ENCODE data around the gene CEP63. TPM values are rescaled to one million over a fixed set of nuclear protein-coding genes. Genes with fewer than 3 reads are reported as not detected.
"Not testable (repeated sequence)": the region's sequence is repeated elsewhere in the genome, so short reads cannot be mapped to it uniquely, and the experiment has no call there.

The CEP63 gene
- total RNA-seq, 1 experiment from 2014 or later = 20.8 TPM

DNA sequence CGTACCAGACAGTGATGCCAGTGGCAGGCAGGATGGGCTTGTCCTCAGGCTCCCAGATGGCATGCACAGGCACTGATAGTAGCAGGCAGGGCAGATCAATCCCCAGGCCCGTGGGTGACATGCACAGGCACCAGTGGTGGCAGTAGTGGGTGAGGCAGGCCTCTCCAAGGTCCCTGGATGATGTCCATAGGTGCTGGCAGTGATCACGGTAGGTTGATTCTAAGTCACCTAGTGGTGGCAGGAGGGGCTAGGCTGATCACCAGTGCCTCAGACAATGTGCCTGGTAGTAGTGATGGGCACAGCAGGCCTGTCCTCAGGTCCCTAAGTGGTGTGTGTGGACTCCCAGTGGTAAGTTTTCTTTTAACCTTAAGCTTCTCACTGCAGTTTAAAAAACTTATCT, 19.6 kb downstream of the CEP63 start:
- no peak for DNase-seq (ENCODE audit: extremely low read depth, low read depth)

DNA sequence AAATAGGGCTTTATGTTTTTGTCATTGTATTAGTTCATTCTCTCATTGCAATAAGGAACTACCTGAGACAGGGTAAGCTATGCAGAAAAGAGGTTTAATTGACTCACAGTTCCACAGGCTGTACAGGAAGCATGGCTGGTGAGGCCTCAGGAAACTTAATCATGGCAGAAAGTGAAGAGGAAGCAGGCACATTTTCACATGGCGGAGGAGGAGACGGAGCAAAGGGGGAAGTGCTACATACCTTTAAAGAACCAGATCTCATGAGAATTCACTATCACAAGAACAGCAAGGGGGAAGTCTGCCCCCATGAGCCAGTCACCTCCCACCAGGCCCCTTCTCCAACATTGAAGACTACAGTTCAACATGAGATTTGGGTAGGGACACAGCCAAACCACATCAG, 25.6 kb downstream of the CEP63 start:
- DNase-seq (ENCODE audit: extremely low read depth, low read depth) = no peak

DNA sequence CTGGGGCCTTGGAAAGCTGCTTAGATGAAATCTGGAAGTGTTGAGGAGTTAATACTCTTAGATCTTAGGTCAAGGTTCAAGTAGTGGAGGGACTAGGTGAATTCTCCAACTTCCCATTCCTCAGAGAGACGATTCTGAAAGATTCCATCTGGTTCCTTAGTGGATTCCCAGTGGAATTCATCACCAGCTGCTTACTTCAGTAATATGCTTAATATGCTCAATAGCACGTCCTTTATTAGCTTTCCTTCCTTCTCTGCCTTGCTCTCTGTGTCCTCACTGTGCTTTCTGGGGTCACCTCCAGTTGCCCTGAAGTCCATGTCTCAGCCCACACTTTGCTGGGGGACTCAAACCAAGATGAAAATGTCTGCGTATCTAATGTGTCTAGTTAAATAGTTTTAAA, 31.0 kb downstream of the CEP63 start:
- DNase-seq (ENCODE audit: extremely low read depth, low read depth) = no peak

DNA sequence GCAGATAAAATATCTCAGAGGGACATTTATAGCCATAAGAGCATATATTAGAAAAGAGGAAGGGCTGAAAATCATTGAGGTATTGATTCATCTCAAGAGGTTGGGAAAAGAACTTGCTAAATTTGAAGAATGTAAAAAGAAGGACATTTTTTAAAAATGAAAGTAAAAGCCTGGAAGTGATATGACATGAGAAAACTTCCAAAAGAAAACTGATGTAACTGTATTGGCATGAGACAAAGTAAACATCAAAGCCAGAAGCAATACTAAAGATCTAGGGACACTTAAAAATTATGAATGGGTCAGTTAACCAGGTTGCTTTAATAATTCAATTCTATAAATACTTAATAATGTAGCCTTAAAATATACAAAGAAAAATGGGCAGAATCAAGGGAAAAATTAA, 31.9 kb downstream of the CEP63 start:
- no peak for DNase-seq (ENCODE audit: extremely low read depth, low read depth)

DNA sequence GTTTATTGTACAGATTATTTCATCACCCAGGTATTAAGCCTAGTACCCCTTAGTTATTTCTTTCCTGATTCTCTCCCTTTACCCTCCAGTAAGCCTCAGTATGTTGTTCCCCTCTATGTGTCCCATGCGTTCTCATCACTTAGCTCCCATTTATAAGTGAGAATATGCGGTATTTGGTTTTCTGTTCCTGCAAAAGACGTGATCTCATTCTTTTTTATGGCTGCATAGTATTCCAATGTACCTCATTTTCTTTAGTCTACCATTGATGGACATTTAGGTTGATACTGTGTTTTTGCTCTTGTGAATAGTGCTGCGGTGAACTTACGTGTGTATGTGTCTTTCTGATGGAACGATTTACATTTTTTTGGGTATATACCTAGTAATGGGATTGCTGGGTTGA, 36.7 kb downstream of the CEP63 start:
- no peak for DNase-seq (ENCODE audit: extremely low read depth, low read depth)

DNA sequence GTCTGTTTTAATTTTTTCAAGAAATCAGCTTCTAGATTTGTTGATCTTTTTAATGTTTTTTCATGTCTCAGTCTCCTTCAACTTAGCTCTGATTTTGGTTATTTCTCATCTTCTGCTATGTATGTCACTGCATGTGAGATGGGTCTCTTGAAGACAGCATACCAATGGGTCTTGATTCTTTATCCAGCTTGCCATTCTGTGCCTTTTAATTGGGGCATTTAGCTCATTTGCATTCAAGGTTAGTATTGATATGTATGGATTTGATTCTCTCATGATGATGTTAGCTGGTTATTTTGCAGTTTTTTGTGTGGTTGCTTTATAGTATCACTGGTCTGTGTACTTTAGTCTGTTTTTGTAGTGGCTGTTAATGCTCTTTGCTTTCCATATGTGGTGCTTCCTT, 39.4 kb downstream of the CEP63 start:
- no peak for DNase-seq (ENCODE audit: extremely low read depth, low read depth)

DNA sequence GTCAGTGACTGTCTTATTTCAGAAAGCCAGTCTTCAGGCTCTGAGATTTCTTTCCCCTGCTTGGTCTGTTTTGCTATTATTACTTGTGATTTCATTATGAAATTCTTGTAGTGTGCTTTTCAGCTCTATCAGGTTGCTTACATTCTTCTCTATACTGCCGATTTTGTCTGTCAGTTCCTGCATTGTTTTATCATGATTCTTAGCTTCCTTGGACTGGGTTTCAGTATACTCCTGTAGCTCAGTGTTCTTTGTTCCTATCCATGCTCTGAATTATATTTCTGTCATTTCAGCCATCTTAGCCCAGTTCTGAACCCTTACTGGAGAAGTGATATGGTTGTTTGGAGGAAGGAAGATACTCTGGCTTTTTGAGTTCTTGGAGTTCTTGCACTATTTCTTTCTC, 40.5 kb downstream of the CEP63 start:
- DNase-seq (ENCODE audit: extremely low read depth, low read depth) = no peak

DNA sequence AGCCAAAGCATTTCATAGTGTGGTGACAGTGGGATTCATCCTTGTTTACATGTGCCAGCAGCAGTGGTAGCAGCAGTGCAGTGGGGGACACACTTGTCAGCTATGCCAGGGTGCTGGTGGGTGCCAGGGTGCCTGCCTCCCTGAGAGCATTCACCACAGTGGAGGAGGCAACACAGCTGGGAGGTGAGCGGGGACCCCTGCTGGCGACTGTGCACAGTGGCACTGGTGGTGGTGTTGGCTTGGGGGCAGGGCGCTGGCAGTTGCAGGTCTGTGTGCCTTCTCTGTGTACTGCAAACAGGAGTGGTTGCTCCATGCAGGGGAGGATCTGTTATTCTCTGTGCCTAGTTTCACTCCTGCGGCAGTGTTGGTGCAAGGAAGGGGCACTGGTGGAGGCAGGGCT, 41.2 kb downstream of the CEP63 start:
- no peak for DNase-seq (ENCODE audit: extremely low read depth, low read depth)

DNA sequence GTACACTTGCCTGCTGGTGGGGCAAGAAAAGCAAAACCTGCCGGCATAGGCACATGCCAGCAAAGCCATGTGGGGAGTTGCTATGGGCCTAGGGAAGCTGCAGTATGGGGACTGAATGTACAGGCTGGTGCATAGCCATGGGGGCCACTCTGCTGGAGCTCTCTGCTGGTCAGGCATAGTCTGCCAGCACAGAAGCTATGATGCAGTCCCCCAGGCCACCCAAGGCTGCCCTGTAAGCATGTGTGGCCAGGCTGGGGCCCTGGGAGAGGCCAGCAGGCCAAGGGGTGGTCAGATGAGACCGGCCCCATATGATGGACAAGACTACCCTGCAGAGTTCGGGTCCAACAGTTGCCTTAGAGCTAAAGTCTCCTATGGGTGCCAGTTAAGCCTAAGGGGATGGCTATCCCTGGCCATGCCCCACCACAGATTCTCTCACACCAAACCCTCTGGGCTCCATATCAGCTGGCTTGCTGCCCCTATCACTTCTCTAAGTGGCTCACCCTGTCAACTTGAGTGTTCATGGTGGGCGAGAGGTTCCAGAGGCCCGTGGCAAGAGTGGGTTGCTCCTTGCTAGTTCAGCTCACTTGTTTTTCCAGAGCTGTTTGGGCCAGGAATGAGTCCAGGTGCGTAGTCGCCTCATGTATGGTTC, 41.8 kb downstream of the CEP63 start:
- no peak for DNase-seq (ENCODE audit: extremely low read depth, low read depth)

DNA sequence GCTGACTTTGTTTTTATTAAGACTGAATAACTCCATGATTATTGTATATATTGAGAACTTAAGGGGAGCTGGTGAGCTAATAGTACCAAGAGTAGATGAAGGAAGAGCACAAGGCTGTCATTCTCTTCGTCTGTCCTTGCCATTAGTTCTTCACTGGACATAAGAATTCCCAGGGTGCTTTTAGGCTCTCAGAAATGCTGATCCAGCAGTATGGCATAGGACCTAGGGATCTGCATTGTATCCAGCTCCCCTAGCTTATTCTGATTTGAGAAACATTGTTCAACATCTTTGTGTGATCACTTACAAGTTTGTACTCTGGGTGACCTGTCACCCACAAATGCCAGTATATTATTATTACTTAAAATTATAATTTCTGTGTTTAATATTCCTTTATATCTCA, 47.6 kb downstream of the CEP63 start:
- DNase-seq (ENCODE audit: extremely low read depth, low read depth) = no peak

DNA sequence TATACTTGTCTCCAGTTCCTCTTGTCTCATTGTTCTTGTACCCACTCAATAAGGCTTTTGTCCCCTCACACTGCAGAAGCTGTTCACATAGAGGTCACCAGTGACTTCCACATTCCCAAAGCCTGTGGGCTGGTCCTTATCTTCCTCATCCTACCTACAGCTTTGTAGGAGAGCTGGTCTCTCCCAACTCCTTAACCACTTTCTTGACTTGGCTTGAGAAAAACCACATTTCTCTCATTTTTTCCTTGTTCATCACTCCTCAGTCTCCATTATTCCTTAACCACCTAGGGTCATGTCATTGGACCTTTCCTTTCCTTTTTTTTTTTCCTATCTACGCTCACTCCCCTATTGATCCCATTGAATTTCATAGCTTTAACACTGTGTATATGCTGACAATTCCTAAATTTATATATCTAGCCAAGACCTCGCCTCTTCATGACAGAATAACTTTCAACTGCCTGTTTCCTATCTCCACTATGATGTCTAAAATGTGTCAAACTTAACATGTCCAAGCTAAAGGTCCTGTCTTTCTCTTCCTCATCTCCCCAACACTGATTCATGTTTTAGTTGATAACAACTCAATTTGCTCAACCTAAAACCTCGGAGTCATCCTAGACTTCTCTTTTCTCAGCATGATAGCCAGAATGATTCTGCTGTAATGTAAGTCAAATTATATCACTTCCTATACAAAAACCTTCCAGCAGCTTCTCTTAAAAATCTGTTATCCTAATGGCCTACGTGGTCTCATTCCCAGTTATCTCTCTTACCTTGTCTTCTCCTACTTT, 49.5 kb downstream of the CEP63 start:
- DNase-seq (ENCODE audit: extremely low read depth, low read depth) = no peak

DNA sequence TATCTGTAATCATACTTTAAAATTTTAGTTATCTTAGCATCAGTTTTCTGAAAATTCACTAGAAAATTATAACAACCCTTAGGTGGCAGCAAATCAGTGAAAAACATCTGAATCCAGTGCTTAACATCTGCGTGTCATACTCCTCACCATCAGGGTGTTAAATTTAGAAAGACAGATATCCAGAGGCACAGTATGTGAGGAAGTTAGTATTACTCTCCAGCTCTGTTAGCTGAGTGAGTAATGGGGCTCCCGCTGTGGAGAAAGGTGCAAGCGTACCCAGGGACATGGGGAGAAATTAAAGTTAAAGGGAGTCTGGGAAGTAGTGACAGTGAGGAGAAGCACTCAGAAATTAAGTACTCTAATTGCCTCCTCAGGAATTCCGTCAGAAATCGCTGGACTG, 50.9 kb downstream of the CEP63 start:
- no peak for DNase-seq (ENCODE audit: extremely low read depth, low read depth)

DNA sequence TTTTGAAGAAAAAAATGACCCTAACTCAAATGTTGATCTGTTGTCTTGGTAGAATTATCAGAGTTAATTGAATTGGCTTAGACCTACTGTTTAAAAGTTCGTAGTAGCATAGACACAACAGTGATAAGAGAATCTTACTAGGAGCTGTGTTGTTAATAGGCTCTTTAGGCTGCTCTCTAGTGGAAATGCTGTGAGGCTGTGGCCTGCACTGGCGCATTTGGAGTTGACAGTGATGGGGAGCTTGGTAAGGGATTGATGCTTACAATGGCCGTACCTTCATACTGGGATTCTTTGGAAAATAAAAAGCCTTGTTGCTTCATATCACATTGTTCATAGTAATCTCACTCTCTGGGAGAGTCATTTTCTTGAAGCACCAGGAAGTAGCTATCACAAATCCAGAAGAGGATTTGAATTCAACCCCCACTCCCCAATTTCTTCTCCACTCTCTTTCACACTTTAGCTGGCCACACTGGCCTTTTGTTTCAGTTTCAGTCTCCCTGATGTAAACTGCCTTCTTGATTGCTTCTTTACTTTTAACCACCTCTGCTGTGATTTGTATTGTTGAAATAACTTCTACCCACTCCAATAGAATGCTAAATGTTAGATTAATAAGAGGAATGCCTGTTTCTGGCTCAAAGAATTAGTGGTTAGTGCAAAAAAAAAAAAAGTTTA, 56.6 kb downstream of the CEP63 start:
- no peak for DNase-seq (ENCODE audit: extremely low read depth, low read depth)

DNA sequence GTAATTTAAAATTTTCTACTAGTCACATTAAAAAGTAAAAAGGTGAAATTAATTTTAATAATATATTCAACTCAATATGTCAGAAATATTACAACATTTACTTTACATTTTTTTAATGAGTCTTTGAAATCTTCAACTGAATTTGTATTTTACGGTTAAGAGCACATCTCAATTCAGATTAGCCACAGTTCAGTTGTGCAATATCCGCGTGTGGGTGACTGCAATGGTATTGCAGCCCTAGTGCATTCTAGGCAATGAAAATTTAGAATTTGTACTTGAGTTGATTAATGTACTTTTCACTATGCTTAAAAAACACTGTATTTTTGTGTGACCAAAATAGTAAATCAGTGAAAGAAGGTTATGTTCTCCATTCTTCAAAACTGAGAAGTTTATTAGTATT, 57.3 kb downstream of the CEP63 start:
- no peak for DNase-seq (ENCODE audit: extremely low read depth, low read depth)

DNA sequence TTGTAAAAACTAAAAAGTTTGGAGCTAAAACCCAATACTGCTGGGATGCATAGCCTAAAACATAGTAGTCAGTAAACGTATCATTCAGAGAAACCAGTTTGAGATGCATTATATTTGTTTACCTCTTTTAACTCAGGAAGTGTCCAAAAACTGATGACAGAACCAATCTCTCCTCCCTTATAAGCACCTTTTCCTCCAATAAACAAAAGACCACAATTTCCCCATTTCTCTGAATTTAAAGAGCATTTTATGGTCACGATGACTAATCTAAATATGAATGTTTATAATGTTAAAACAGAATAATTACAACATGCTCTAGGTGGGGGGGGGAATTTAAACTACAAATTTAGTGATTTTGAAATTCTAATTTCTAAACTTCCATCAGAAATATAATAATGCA, 58.5 kb downstream of the CEP63 start:
- DNase-seq (ENCODE audit: extremely low read depth, low read depth) = no peak

DNA sequence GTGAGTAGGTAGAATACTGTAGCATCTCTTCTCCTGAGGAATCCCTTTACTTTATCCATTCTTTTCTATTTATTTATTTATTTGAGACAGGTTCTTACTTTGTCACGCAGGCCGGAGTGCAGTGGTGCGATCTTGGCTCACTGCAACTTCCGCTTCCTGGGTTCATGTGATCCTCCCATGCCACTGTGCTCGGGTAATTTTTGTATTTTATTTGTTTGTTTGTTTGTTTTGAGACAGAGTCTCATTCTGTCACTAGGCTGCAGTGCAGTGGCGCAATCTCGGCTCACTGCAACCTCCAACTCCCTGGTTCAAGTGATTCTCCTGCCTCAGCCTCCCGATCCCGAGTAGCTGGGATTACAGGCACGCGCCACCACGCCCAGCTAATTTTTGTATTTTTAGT, 58.9 kb downstream of the CEP63 start:
- DNase-seq (ENCODE audit: extremely low read depth, low read depth) = not testable (repeated sequence)

DNA sequence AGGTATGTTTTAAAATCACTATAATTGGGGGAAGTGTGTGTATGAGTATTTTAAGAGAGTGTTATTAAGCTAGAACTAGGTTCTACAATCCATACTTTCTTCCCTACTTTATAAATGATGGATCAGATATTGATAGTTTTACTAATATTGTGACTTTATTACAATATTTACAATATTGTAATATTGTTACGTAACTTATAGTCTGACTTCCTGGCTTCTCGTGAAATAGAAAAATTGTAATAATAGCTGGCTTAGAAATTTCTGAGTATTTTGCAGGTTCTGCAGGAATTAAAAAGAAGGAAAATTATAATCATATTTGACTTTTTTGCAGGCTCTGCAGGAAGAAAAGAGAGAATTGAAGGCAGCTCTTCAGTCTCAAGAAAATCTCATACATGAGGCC, 60.0 kb downstream of the CEP63 start:
- DNase-seq (ENCODE audit: extremely low read depth, low read depth) = no peak

DNA sequence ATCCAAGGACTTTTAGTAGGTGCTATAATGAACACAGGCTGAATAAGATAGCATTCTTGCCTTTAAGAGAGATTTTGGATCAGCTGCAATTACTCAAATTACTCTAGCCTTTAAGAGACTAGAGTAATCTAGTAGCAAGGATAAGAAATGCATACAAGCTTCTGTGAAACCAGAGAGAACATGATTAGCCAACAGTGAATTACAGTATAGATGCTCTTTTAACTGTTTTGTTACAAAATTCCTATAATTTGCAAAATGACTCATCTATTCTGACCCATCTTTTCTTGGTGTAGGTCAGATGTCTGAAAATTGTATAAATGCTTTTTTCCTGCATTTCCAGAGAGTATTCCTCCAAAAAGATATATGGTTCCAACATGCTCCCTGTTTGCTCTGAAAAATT, 66.9 kb downstream of the CEP63 start:
- no peak for DNase-seq (ENCODE audit: extremely low read depth, low read depth)

DNA sequence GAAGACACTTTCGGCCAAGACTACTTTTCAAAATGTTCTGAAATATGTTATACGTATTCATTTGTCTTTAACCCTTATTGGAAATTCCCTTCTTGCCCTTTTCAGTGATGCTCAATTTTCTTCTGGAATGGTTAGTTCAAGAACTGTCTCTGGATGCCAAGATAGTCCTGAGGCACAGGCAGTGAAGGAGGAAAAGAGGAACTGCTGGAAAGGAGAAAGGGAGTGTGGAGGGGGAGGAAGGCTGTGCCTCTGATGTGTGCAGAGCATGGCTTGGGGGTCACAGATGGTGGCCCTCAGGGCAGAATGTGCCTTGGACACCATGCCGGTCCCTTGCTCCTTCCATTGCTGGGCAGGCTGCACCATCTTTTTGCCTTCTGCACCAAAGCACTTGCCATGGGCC, 73.7 kb downstream of the CEP63 start:
- DNase-seq (ENCODE audit: extremely low read depth, low read depth) = no peak

DNA sequence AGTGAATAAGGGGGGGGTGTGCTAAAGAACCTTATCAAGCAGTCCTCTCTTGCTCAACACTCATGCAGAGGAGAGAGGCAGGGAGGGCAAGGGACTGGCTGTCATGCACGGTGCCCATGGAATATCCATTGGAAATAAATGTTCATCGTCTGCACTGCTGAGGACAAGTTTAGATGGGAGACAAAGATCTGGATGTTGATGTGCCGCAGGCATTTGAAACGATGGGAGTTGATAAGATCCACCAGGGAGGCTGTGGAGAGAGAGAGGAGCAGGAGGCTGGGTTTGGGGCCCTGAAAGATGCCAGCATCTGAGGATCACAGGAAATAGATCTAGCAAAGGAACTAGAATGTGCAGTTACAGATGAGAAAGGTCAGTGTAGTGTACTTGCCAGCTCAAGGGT, 76.2 kb downstream of the CEP63 start:
- DNase-seq (ENCODE audit: extremely low read depth, low read depth) = no peak

DNA sequence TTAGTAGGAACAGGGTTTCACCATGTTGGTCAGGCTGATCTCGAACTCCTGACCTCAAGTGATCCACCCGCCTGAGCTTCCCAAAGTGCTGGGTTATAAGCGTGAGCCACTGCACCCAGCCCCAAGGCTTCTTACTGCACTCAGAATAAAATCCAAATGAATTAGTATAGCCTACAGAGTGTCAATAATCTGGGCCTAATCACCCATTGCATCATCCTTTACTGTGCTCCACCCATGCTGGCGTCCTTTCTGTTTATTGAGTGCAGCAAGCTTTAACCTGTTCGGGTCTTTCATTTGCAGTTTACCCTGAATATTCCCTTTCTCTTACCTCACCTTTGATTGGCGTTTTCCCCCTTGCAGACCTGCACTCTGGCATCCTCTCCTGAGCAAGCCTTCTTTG, 77.7 kb downstream of the CEP63 start:
- DNase-seq (ENCODE audit: extremely low read depth, low read depth) = no peak

DNA sequence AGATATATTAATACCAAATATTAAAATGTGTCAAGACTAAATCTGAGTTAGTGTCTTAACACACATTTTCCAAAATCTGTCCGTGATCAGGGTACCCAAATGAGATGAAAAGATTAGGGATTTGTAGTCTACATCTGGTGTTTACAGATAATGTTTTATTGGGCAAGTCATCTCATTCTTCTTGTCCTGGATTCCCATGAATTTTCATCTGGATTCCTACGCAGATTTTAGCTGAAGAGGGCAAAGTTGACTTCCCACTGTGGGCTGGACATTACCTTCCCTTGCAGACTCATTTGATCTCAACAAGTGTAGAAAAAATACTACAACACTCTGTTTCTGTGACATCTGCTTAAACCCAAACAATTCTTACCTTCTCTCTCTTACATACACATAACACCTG, 79.1 kb downstream of the CEP63 start:
- DNase-seq (ENCODE audit: extremely low read depth, low read depth) = no peak

Measured in NCI-H460 (cell line).